ENCODE results near the gene GRIP2.

- TF ChIP-seq YY1 (IDR thresholded peaks at IDR 0.05; ENCODE audit: insufficient read depth, insufficient read length) (no peak), SUZ12 (IDR thresholded peaks at IDR 0.05; ENCODE audit: extremely low read depth, insufficient read depth, insufficient read length) (no peak)
Observed at GRCh38 chr3:14577897-14578296, 37.8 kb upstream of the GRIP2 start.
